Measurements from ENCODE around the gene PDE11A. TPM values are rescaled to one million over a fixed set of nuclear protein-coding genes. Genes with fewer than 3 reads are reported as not detected.
A peak's percentile ranks its signal among the peaks of the same experiment; 100 is the strongest.

PDE11A gene
- total and polyA plus RNA-seq, 8 donors: under 0.01 to 0.87 (median 0.40) TPM; not detected in 2

DNA sequence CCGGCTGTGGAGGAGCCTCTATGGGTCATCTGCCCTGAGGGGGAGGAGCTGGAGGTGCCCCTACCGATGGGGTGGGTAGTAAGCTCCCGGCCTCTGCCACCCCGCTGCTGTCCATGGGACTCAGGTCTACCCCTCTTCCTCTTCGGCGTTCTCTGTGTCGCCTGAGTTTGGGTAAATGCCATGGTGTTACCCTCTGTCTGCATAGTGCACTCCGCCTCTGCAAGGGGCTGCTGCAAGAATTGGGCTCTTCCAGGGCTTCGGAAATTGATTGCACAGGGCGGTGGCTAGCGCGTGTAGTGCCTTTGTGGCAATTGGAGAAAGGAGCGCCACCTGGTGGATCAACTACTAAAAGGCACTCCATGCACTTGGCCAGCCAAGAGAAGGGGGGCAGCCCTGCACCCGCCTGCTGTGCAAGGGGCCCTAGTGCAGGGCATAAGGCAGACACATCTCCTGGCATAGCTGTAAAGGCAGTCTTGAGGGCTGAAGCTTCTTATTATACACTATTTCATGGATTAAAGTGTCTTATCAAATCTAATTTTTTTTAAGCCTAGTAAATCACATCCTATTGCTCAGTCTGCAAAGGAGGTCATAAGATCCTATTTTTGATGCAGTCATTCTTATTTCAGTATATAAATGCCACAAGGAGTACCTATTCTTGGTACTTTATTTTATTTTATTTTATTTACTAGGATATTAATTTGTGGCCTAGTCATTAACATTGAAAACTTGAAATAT is 308.9 kb downstream of the PDE11A start:
- Histone ChIP-seq H3K4me3 (no peak overlapping the region), H3K27me3 (peaks cover 0 to 16% (median 0%) of the 10 kb centered on the region in 3 donors), H3K36me3 (no peaks in the 10 kb centered on the region), H3K9me3 (no peaks in the 10 kb centered on the region), H3K27ac (no peak overlapping the region), H3K4me1 (peaks cover 0 to 8% (median 3%) of the 10 kb centered on the region in 4 donors)
- 24 to 36% (median 31%) methylated on average over 9 to 14 of the region's 14 CpGs for WGBS, 5 donors
- TF ChIP-seq POLR2AphosphoS5 (IDR thresholded peaks at IDR 0.05): no peak
- TF ChIP-seq, protein P1, sequence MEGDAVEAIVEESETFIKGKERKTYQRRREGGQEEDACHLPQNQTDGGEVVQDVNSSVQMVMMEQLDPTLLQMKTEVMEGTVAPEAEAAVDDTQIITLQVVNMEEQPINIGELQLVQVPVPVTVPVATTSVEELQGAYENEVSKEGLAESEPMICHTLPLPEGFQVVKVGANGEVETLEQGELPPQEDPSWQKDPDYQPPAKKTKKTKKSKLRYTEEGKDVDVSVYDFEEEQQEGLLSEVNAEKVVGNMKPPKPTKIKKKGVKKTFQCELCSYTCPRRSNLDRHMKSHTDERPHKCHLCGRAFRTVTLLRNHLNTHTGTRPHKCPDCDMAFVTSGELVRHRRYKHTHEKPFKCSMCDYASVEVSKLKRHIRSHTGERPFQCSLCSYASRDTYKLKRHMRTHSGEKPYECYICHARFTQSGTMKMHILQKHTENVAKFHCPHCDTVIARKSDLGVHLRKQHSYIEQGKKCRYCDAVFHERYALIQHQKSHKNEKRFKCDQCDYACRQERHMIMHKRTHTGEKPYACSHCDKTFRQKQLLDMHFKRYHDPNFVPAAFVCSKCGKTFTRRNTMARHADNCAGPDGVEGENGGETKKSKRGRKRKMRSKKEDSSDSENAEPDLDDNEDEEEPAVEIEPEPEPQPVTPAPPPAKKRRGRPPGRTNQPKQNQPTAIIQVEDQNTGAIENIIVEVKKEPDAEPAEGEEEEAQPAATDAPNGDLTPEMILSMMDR (IDR thresholded peaks at IDR 0.05): peak in 5 of 7 experiments; percentile 52 to 72 (median 63)
- intact Hi-C loops (cut with DNase I; ENCODE audit: low total_unique reads): no loop called here
- peak; percentile 79 to 93 for DNase-seq

DNA sequence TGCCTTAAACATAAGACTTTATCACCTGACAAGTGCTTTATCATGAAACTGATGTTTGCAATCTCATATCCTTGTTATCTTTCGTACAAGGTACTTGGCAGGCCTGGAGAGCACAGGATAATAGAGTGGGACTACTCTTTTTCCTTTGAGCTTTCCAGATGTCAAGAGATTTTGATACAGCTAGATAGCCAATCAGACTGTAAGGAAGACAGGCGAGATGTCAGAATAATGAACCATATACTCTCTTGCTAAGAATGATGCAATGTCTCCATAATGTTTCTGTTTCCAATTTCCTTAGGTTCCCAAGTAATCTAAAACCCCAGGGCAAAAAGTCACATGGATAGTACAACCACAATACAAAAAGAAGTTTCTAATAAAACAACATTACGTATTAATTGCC is 313.1 kb downstream of the PDE11A start:
- intact Hi-C loops (cut with DNase I; ENCODE audit: low total_unique reads): no loop called here
- Histone ChIP-seq H3K4me3 (no peak overlapping the region), H3K27me3 (peaks cover 0 to 16% (median 0%) of the 10 kb centered on the region in 3 donors), H3K36me3 (no peaks in the 10 kb centered on the region), H3K4me1 (peaks cover 0 to 17% (median 7%) of the 10 kb centered on the region in 4 donors), H3K27ac (no peak overlapping the region), H3K9me3 (no peaks in the 10 kb centered on the region)
- TF ChIP-seq POLR2A (IDR thresholded peaks at IDR 0.05) (no peak), EP300 (IDR thresholded peaks at IDR 0.05) (no peak), POLR2AphosphoS5 (IDR thresholded peaks at IDR 0.05) (no peak)
- TF ChIP-seq, protein P1 (IDR thresholded peaks at IDR 0.05): no peak
- no peak for DNase-seq
- WGBS, 5 donors: 46 to 68% (median 57%) methylated on average over 3 of the region's 3 CpGs

DNA sequence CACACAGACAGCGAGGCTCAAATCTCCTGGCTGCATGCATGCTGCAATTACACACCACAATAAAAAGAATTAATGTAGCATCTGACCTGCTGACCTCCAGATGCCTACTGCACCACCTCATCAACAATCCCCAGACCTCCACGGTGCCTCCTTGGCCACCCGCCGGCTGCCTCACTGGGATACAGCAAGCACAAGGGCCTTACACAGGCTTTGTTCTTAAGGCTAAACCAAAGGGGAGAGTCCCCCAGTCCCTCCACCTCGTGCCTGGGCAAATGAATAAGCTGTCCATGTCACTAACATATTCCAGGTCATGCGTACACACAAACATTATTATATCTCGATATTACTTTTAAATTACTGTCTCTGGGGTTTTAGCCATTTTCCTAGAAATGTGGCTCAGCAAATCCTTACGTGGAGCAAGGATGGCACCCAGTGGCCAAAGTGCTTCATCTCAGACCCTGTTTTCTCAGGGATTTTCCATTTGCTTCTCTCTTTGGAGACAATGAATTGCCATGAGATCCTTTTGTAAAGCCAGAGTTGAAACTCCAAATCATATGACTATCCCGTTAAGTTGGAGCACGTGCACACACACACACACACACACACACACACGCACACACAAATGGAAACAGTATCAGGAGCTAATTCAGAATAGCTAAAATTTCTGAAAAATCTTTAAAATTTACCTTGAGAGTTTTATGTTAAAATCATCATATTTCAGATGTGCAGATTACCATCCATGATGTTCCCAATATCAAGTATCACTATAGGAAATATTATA is 313.8 kb downstream of the PDE11A start:
- Histone ChIP-seq H3K4me1 (peaks cover 0 to 22% (median 10%) of the 10 kb centered on the region in 4 donors), H3K27ac (no peak overlapping the region), H3K9me3 (no peaks in the 10 kb centered on the region), H3K27me3 (peaks cover 0 to 15% (median 0%) of the 10 kb centered on the region in 3 donors), H3K36me3 (no peaks in the 10 kb centered on the region), H3K4me3 (no peak overlapping the region)
- intact Hi-C loops (cut with DNase I; ENCODE audit: low total_unique reads): no loop called here
- peak in 1 of 2 donors; percentile 84 for DNase-seq
- WGBS, 5 donors: 44 to 55% (median 46%) methylated on average over 11 of the region's 11 CpGs
- TF ChIP-seq, protein P1 (IDR thresholded peaks at IDR 0.05): peak in 2 of 7 experiments; percentile 22 to 33
- no peak for TF ChIP-seq POLR2AphosphoS5 (IDR thresholded peaks at IDR 0.05)

DNA sequence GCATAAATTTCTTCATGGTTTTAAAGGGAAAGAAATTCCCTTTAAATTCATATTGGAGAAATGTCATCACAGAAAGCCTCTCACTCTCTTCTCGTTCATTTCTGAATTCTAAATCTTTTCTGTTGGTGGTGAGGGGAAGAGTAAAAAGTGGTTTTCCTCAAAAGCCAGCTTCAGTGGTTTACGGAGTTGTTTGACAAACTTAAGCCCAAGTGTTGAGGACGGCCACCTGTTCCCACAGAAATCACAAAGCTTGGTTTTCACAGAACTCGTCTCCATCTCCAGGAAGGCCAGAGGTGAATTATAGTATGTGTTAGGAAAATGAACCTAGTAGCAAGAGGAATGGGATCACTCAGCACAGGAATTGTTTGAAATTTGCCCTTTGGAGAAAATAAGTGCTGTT is 316.2 kb downstream of the PDE11A start:
- Histone ChIP-seq H3K36me3 (no peaks in the 10 kb centered on the region), H3K9me3 (no peaks in the 10 kb centered on the region), H3K4me3 (no peak overlapping the region), H3K27me3 (no peaks in the 10 kb centered on the region), H3K27ac (no peak overlapping the region), H3K4me1 (peaks cover 0 to 22% (median 10%) of the 10 kb centered on the region in 4 donors)
- TF ChIP-seq, protein P1 (IDR thresholded peaks at IDR 0.05): no peak
- TF ChIP-seq EP300 (IDR thresholded peaks at IDR 0.05): no peak
- no peak for TF ChIP-seq POLR2AphosphoS5 (IDR thresholded peaks at IDR 0.05)
- no peak for TF ChIP-seq POLR2A (IDR thresholded peaks at IDR 0.05)
- DNase-seq: peak in 1 of 2 donors; percentile 48
- 63 to 71% (median 69%) methylated on average over 4 of the region's 4 CpGs for WGBS, 5 donors
- intact Hi-C loops (cut with DNase I; ENCODE audit: low total_unique reads): no loop called here
